Neutrophil (primary cell): ENCODE measurements around the gene PTPN11.
"Not testable (repeated sequence)": the region's sequence is repeated elsewhere in the genome, so short reads cannot be mapped to it uniquely, and the experiment has no call there.

Source experiments
- H3K27ac ChIP-seq: fragments of 200-600 bp; sonication (generic); 2 replicates; pipeline ENCODE4 v1.5.1; 2016; ENCODE audit warnings: mild to moderate bottlenecking, moderate library complexity
- H3K27me3 ChIP-seq: fragments of 200-600 bp; sonication (generic); 2 replicates; pipeline ENCODE4 v1.6.0; 2016; ENCODE audit warnings: mild to moderate bottlenecking
- H3K36me3 ChIP-seq: fragments of 200-600 bp; sonication (generic); 2 replicates; pipeline ENCODE4 v1.5.1; 2017
- H3K4me1 ChIP-seq, 2 experiments: fragments of 200-600 bp in 1 of 2; sonication (generic) in 1 of 2; 1 replicate in 1 of 2; 2 replicates in 1 of 2; pipeline versions ENCODE4 v1.5.1 to v1.6.1; 2013 to 2016; ENCODE audit warnings: low read depth in 1 of 2, low read length in 1 of 2, mild to moderate bottlenecking in 1 of 2, moderate library complexity in 1 of 2; ENCODE audit not compliant: control insufficient read depth in 1 of 2, insufficient read depth in 1 of 2
- H3K4me3 ChIP-seq, 2 experiments: fragments of 200-600 bp in 1 of 2; sonication (generic) in 1 of 2; 1 replicate in 1 of 2; 2 replicates in 1 of 2; pipeline ENCODE4 v1.5.1; 2013 to 2016; ENCODE audit warnings: low read depth in 1 of 2, low read length in 1 of 2, mild to moderate bottlenecking in 1 of 2, moderate library complexity in 1 of 2
- H3K9me3 ChIP-seq: fragments of 200-600 bp; sonication (generic); 2 replicates; pipeline ENCODE4 v1.5.1; 2016
- TF ChIP-seq, protein P1 (sequence below): fragments of 200-600 bp; sonication (generic); IDR thresholded peaks from 2 replicates; pipeline ENCODE4 v1.5.1; 2016; ENCODE audit warnings: antibody characterized with exemption

PTPN11 gene

DNA sequence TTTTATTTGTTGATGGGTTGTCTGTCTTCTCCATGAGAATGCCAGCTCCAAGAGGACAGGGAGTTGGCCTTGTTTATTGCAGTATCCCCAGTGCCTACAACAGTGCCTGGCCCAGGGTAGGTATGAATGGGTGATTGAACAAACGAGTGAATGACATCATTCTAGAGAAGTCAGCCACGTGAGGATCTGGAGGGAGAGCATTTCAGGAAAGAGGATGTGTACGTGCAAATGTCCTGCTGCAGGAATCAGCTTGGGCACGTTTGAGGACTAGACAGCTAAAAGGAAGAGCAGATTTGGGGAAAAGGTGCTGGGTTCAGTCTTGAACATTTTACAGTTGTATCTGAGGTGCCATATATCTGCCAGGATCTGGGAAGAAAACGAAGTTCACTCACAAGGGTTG, 97.1 kb downstream of the PTPN11 start:
- Histone ChIP-seq H3K27me3 (no peaks in the 10 kb centered on the region), H3K4me3 (no peak overlapping the region), H3K27ac (no peak overlapping the region), H3K36me3 (peaks cover 4% of the 10 kb centered on the region), H3K4me1 (no peaks in the 10 kb centered on the region), H3K9me3 (no peaks in the 10 kb centered on the region)
- TF ChIP-seq, protein P1, sequence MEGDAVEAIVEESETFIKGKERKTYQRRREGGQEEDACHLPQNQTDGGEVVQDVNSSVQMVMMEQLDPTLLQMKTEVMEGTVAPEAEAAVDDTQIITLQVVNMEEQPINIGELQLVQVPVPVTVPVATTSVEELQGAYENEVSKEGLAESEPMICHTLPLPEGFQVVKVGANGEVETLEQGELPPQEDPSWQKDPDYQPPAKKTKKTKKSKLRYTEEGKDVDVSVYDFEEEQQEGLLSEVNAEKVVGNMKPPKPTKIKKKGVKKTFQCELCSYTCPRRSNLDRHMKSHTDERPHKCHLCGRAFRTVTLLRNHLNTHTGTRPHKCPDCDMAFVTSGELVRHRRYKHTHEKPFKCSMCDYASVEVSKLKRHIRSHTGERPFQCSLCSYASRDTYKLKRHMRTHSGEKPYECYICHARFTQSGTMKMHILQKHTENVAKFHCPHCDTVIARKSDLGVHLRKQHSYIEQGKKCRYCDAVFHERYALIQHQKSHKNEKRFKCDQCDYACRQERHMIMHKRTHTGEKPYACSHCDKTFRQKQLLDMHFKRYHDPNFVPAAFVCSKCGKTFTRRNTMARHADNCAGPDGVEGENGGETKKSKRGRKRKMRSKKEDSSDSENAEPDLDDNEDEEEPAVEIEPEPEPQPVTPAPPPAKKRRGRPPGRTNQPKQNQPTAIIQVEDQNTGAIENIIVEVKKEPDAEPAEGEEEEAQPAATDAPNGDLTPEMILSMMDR = no peak

DNA sequence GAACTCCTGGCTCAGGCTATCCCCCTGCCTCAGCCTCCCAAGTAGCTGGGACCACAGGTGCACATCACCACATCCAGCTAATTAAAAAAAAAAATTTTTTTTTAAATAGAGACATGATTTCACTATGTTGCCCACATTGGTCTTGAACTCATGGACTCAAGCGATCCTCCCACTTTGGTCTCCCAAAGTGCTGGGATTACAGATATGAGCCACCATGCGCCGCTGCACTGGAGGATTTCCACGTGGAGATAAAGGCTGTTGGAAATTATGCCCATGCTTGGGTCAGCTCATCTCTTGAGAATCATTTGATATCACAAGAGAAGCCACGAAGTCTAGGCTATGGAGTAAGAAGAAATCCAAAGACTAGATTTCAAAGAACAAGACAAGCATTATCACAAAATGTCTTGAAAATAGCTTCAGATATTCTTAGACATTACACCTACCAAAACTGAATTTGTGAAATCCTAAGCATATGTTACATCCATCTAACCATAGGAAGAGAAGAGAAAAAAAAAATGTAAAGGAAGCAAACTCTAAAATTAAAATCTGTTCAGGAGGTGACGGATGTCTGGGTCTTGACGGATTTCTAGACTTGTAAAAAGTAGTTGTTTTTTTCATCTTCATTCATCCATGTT, 99.1 kb downstream of the PTPN11 start:
- H3K9me3 ChIP-seq = no peaks in the 10 kb centered on the region
- TF ChIP-seq, protein P1 = no peak
- no peaks in the 10 kb centered on the region for H3K36me3 ChIP-seq
- H3K27me3 ChIP-seq = no peaks in the 10 kb centered on the region
- H3K4me3 ChIP-seq = no peak overlapping the region
- H3K27ac ChIP-seq = no peak overlapping the region
- no peaks in the 10 kb centered on the region for H3K4me1 ChIP-seq

DNA sequence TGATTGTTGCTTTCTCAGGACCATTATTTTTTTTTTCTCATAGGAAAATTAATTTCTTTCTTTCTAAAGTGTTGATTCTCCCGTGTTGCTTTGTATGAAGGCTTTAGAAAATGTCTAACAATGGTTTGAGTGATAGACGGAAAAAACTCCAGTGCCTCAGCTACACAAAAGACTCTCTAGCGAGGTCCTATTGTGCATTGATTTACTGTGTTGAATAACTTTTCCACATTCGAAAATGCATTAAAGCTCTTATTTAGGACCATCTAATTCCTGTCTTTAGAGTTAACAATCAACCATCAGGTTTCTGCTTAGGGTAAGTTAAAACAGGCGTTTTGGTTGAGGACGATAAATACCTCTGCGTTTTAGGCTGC, 99.6 kb downstream of the PTPN11 start:
- Histone ChIP-seq H3K27ac (no peak overlapping the region), H3K4me3 (no peak overlapping the region), H3K4me1 (no peaks in the 10 kb centered on the region), H3K9me3 (no peaks in the 10 kb centered on the region), H3K27me3 (no peaks in the 10 kb centered on the region), H3K36me3 (no peaks in the 10 kb centered on the region)
- TF ChIP-seq, protein P1 = no peak

DNA sequence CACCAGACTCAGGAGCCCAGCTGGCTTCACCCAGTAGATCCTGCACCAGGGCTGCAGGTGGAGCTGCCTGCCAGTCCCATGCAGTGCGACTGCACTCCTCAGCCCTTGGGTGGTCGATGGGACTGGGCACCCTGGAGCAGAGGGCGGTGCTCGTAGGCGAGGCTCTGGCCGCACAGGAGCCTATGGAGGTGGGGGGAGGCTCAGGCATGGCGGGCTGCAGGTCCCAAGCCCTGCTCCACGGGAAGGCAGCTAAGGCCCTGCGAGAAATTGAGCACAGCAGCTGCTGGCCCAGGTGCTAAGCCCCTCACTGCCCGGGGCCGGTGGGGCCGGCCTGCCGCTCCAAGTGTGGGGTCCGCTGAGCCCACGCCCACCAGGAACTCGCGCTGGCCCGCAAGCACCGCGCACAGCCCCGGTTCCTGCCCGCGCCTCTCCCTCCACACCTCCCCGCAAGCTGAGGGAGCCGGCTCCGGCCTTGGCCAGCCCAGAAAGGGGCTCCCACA, 101.1 kb downstream of the PTPN11 start:
- H3K4me1 ChIP-seq, H3K36me3 ChIP-seq, H3K4me3 ChIP-seq, H3K27ac ChIP-seq, H3K27me3 ChIP-seq, H3K9me3 ChIP-seq: not testable (repeated sequence)

DNA sequence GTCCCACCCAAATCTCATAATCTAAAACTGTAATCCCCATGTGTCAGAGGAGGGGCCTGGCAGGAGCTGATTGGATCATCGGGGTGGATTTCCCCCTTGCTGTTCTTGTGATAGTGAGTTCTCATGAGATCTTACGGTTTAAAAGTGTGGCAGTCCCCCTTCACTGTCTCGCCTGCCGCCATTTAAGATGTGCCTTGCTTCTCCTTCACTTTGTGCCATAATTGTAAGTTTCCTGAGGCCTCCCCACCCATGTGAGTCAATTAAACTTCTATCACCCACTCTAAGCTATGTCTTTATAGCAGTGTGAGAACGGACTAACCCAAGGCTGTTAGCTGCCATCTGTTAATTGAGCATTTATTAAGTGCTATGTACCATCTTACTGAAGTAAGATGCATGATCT, 105.1 kb downstream of the PTPN11 start:
- Histone ChIP-seq H3K9me3 (no peaks in the 10 kb centered on the region), H3K36me3 (no peaks in the 10 kb centered on the region), H3K4me1 (no peaks in the 10 kb centered on the region), H3K27ac (no peak overlapping the region), H3K4me3 (no peak overlapping the region), H3K27me3 (no peaks in the 10 kb centered on the region)
- TF ChIP-seq, protein P1 = no peak

DNA sequence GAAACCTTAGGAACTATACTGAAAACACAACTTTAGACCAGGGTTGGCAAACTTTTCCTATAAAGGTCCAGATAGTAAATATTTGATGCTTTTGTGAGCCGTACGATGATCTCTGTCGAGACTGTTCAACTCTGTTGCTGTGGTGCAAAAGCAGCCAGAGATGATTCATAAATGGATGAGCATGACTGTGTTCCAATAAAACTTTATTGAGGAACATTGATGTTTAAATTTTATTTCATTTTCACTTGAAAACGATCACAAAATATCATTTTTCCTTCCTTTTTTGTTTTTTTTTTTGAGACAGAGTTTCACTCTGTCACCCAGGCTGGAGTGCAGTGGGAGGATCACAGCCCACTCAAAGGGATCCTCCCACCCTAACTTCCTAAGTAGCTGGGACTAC, 105.5 kb downstream of the PTPN11 start:
- H3K4me3 ChIP-seq = no peak overlapping the region
- H3K27me3 ChIP-seq = no peaks in the 10 kb centered on the region
- no peak overlapping the region for H3K27ac ChIP-seq
- TF ChIP-seq, protein P1 = no peak
- H3K36me3 ChIP-seq = no peaks in the 10 kb centered on the region
- no peaks in the 10 kb centered on the region for H3K9me3 ChIP-seq
- no peaks in the 10 kb centered on the region for H3K4me1 ChIP-seq
